Islet of Langerhans (tissue), 1 donor: Measurements from ENCODE around the gene COMMD1.
"Not testable (repeated sequence)": the region's sequence is repeated elsewhere in the genome, so short reads cannot be mapped to it uniquely, and the experiment has no call there.

Experiments used
- FAIRE-seq: peaks from one replicate; lab custom pipeline; 2011; peaks lifted over from hg19 to GRCh38; lab: Jason Lieb, UNC

The COMMD1 gene

GRCh38 chr2:62142054-62142453 is 236.6 kb downstream of the COMMD1 start:
- no peak for FAIRE-seq

GRCh38 chr2:62143696-62144095 is 238.2 kb downstream of the COMMD1 start:
- no peak for FAIRE-seq

- FAIRE-seq: no peak
Observed at GRCh38 chr2:62144689-62145477, 239.4 kb downstream of the COMMD1 start.

GRCh38 chr2:62145478-62146100 is 240.1 kb downstream of the COMMD1 start:
- no peak for FAIRE-seq

- not testable (repeated sequence) for FAIRE-seq
Observed at GRCh38 chr2:62146790-62147189, 241.3 kb downstream of the COMMD1 start.

GRCh38 chr2:62147610-62148301 is 242.3 kb downstream of the COMMD1 start:
- no peak for FAIRE-seq

GRCh38 chr2:62149708-62150107 is 244.2 kb downstream of the COMMD1 start:
- no peak for FAIRE-seq

GRCh38 chr2:62150597-62151305 is 245.3 kb downstream of the COMMD1 start:
- no peak for FAIRE-seq

- FAIRE-seq: no peak
Observed at GRCh38 chr2:62151306-62151638, 245.8 kb downstream of the COMMD1 start.

- no peak for FAIRE-seq
Observed at GRCh38 chr2:62152000-62152399, 246.5 kb downstream of the COMMD1 start.

GRCh38 chr2:62156861-62157496 is 251.5 kb downstream of the COMMD1 start:
- no peak for FAIRE-seq

- no peak for FAIRE-seq
Observed at GRCh38 chr2:62158444-62159121, 253.1 kb downstream of the COMMD1 start.

GRCh38 chr2:62160691-62161090 is 255.2 kb downstream of the COMMD1 start:
- not testable (repeated sequence) for FAIRE-seq

GRCh38 chr2:62163106-62163831 is 257.8 kb downstream of the COMMD1 start:
- no peak for FAIRE-seq

- no peak for FAIRE-seq
Observed at GRCh38 chr2:62163834-62164233, 258.4 kb downstream of the COMMD1 start.

- FAIRE-seq: no peak
Observed at GRCh38 chr2:62175728-62176127, 270.3 kb downstream of the COMMD1 start.

- FAIRE-seq: no peak
Observed at GRCh38 chr2:62176801-62177200, 271.3 kb downstream of the COMMD1 start.

GRCh38 chr2:62177392-62178049 is 272.0 kb downstream of the COMMD1 start:
- no peak for FAIRE-seq

GRCh38 chr2:62178741-62179271 is 273.3 kb downstream of the COMMD1 start:
- FAIRE-seq: no peak

- no peak for FAIRE-seq
Observed at GRCh38 chr2:62180975-62181374, 275.5 kb downstream of the COMMD1 start.
